ENCODE data around the gene FSTL1. TPM values are rescaled to one million over a fixed set of nuclear protein-coding genes. Genes with fewer than 3 reads are reported as not detected.

Gene FSTL1
- total and polyA plus RNA-seq, 2 experiments from 2014 or later: 50.8 to 258 TPM

GRCh38 chr3:120473389-120473788 lies 22.6 kb upstream of the FSTL1 start (continued):
- TF ChIP-seq ZNF462 (CRISPR knock-in tag; IDR thresholded peaks at IDR 0.05) (no peak), NANOG (IDR thresholded peaks at IDR 0.05; ENCODE audit: borderline replicate concordance) (no peak), ETS1 (IDR thresholded peaks at IDR 0.05) (no peak), JUNB (IDR thresholded peaks at IDR 0.05; ENCODE audit: unreplicated experiment) (no peak), REST (IDR thresholded peaks at IDR 0.05; ENCODE audit: unreplicated experiment) (no peak), ZNF114 (CRISPR knock-in tag; IDR thresholded peaks at IDR 0.05) (no peak), ZNF331 (CRISPR knock-in tag; IDR thresholded peaks at IDR 0.05; ENCODE audit: low read depth) (no peak)
- TF ChIP-seq, protein P1, sequence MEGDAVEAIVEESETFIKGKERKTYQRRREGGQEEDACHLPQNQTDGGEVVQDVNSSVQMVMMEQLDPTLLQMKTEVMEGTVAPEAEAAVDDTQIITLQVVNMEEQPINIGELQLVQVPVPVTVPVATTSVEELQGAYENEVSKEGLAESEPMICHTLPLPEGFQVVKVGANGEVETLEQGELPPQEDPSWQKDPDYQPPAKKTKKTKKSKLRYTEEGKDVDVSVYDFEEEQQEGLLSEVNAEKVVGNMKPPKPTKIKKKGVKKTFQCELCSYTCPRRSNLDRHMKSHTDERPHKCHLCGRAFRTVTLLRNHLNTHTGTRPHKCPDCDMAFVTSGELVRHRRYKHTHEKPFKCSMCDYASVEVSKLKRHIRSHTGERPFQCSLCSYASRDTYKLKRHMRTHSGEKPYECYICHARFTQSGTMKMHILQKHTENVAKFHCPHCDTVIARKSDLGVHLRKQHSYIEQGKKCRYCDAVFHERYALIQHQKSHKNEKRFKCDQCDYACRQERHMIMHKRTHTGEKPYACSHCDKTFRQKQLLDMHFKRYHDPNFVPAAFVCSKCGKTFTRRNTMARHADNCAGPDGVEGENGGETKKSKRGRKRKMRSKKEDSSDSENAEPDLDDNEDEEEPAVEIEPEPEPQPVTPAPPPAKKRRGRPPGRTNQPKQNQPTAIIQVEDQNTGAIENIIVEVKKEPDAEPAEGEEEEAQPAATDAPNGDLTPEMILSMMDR (conservative IDR thresholded peaks at IDR 0.05; ENCODE audit: low read depth in 2 of 2): no peak

Measured in GM23338 (cell line).